Bronchial epithelial cell (primary cell): ENCODE measurements around the gene CWF19L2. TPM values are rescaled to one million over a fixed set of nuclear protein-coding genes. Genes with fewer than 3 reads are reported as not detected.
"Not testable (repeated sequence)": the region's sequence is repeated elsewhere in the genome, so short reads cannot be mapped to it uniquely, and the experiment has no call there.

Experiments
- DNase-seq: peaks from one replicate; pipeline ENCODE4 v3.0.0-alpha.2; 2010; ENCODE audit warnings: low read depth
- FAIRE-seq: peaks from 2 replicates; lab custom pipeline; 2011; peaks lifted over from hg19 to GRCh38; lab: Jason Lieb, UNC
- H3K27me3 ChIP-seq: 2 replicates; pipeline ENCODE4 v1.5.1; 2011; ENCODE audit warnings: low read length; ENCODE audit not compliant: control insufficient read depth, insufficient read depth
- H3K36me3 ChIP-seq: 2 replicates; pipeline ENCODE4 v1.5.1; 2011; ENCODE audit warnings: low read length; ENCODE audit not compliant: control insufficient read depth, insufficient read depth
- H3K4me3 ChIP-seq: 2 replicates; pipeline ENCODE4 v1.5.1; 2011; ENCODE audit warnings: mild to moderate bottlenecking, low read depth, low read length, control low read depth
- total RNA-seq: library from RNA; depleted of rRNA; stranded (reverse); fragments of >200 nt; gene quantifications from 2 replicates; pipeline ENCODE4 v1.2.1, GENCODE V29; 2014
- TF ChIP-seq, protein P1 (sequence below): IDR thresholded peaks from 2 replicates; pipeline ENCODE4 v1.5.1; 2011; ENCODE audit warnings: mild to moderate bottlenecking, moderate library complexity, low read length, control low read depth, inconsistent platforms; ENCODE audit not compliant: insufficient read depth, severe bottlenecking

CWF19L2 gene
- total RNA-seq, 1 donor from 2014 or later = 13.2 TPM

DNA sequence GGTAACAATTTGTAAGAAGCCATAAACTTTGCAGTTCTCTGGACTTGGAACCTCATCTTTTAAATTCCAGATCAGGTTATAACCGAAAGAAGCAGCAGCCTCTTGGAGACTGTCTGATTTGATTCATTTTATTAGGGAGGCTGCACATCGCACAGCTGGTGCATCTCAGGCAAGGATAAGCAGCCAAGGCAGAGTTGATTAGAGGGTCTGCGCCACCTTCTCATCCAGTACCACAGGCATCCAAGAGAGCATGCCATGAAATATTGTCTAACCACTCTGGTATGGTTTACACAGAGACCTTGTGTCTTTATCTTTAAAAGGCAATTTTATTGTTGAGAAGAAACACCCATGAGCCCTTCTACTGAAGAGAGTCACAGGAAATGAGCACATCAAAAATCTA lies 16.2 kb upstream of the CWF19L2 start:
- TF ChIP-seq, protein P1, sequence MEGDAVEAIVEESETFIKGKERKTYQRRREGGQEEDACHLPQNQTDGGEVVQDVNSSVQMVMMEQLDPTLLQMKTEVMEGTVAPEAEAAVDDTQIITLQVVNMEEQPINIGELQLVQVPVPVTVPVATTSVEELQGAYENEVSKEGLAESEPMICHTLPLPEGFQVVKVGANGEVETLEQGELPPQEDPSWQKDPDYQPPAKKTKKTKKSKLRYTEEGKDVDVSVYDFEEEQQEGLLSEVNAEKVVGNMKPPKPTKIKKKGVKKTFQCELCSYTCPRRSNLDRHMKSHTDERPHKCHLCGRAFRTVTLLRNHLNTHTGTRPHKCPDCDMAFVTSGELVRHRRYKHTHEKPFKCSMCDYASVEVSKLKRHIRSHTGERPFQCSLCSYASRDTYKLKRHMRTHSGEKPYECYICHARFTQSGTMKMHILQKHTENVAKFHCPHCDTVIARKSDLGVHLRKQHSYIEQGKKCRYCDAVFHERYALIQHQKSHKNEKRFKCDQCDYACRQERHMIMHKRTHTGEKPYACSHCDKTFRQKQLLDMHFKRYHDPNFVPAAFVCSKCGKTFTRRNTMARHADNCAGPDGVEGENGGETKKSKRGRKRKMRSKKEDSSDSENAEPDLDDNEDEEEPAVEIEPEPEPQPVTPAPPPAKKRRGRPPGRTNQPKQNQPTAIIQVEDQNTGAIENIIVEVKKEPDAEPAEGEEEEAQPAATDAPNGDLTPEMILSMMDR = no peak
- no peaks in the 10 kb centered on the region for H3K36me3 ChIP-seq
- no peak overlapping the region for H3K4me3 ChIP-seq
- FAIRE-seq (no peak), DNase-seq (no peak)
- H3K27me3 ChIP-seq = no peaks in the 10 kb centered on the region

DNA sequence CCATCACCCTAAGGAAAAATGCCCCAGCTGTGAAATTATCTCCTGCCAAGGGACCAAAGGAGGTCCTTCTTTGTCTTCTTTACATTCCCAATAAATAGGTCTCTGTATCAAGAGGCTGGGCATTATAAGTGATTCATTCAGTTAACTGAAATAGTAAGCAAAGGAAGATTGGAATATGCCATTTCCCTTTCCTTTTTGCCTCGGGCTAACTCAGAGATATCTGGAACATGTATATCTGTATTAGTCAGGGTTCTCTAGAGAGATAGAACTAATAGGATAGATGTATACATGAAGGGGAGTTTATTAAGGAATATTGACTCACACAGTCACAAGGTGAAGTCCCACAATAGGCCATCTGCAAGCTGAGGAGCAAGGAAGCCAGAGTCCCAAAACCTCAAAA lies 15.3 kb upstream of the CWF19L2 start:
- Histone ChIP-seq H3K4me3 (no peak overlapping the region), H3K36me3 (no peaks in the 10 kb centered on the region), H3K27me3 (no peaks in the 10 kb centered on the region)
- FAIRE-seq = no peak
- peak; percentile 64 for DNase-seq
- TF ChIP-seq, protein P1 = no peak

DNA sequence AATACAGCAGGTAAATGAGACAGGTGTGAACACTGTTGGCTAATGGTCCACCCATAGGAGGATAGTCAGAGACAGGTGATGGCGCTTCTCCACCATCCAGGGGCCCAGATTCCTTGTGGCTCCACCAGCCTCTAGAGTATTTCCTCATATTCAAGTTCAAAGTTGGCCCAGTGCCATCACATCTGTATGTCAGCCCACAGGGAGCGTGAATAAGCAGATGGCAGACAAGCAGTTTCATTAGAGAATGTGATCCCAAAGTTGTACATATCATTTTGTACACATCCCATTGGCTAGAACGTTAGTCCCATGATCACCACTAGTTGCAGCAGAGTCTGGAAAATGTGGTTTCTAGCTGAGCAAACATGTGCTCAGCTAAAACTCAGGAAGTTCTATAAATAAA lies 11.0 kb upstream of the CWF19L2 start:
- H3K4me3 ChIP-seq = no peak overlapping the region
- TF ChIP-seq, protein P1 = no peak
- no peaks in the 10 kb centered on the region for H3K27me3 ChIP-seq
- no peaks in the 10 kb centered on the region for H3K36me3 ChIP-seq
- FAIRE-seq = no peak
- DNase-seq = peak; percentile 18

DNA sequence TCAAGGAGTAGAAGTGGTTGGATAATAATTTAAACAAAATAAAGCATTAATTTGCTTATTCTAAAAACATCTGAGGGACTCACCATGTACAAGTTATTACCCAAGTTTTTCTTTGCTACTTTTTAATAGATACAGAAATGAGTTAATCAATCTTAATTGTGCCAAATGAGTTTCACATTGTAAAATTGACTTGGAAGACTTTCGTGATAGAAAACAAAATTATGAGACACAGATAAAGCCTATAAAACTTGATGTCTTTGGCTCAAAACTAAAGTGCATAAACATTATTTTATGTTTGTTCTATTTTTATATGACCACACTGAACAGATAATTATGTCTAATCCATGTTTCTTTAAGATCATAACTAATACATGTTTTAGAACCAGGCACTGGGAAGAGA lies 10.1 kb upstream of the CWF19L2 start:
- no peak for DNase-seq
- H3K4me3 ChIP-seq = no peak overlapping the region
- no peak for FAIRE-seq

DNA sequence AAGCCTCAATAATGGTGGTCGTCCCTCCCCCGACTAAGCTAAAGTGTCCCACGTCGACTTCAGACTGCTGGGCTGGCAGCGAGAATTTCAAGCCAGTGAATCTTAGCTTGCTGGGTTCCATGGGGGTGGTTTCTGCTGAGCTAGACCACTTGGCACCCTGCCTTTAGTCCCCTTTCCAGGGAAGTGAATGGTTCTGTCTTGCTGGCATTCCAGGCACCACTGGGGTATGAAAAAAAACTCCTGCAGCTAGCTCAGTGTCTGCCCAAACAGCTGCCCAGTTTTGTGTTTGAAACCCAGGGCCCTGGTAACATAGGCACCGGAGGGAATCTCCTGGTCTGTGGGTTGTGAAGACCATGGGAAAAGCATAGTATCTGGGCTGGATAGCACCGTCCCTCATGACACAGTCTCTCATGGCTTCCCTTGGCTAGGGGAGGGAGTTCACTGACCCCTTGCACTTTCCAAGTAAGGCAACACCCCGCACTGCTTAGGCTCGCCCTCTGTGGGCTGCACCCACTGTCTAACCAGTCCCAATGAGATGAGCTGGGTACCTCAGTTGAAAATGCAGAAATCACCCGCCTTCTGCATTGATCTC lies 8.7 kb upstream of the CWF19L2 start:
- not testable (repeated sequence) for DNase-seq, H3K36me3 ChIP-seq, FAIRE-seq, H3K4me3 ChIP-seq, H3K27me3 ChIP-seq

More for the DNA sequence above, 10.1 kb upstream of the CWF19L2 start:
- TF ChIP-seq, protein P1 = no peak
- H3K36me3 ChIP-seq = no peaks in the 10 kb centered on the region
- H3K27me3 ChIP-seq = no peaks in the 10 kb centered on the region

DNA sequence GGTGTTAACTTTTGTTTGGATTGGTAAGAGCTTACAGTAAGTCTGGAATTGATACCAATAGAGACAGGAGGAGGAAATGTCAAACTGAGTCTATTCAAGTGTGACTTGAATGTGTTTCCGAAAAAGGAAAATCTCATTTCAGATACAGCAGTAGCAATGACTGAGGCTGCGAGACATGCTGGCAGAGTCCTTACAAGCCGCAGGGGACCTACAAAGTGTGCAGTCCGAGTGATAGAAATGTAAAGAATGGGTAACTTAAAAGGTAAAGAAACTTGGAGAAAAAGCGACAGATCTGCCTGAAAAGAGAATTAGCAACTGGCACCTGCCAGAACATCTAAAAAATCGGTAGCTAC lies 444 bp downstream of the CWF19L2 start:
- DNase-seq (peak; percentile 23), FAIRE-seq (no peak)
- Histone ChIP-seq H3K27me3 (no peaks in the 10 kb centered on the region), H3K36me3 (peaks cover 3% of the 10 kb centered on the region), H3K4me3 (peak overlapping the region; percentile 71)
- TF ChIP-seq, protein P1 = no peak
